Ovary (tissue), 9 donors: ENCODE measurements around the gene ADGRD1. TPM values are rescaled to one million over a fixed set of nuclear protein-coding genes. Genes with fewer than 3 reads are reported as not detected.

Experiments
- DNase-seq, 5 donors: peaks; one replicate each; pipeline ENCODE4 v3.0.0-alpha.2; 2019 to 2020
- H3K27ac ChIP-seq, 2 donors: fragments of 200-600 bp; one replicate each; pipeline versions ENCODE4 v1.5.1 to v1.8.0; 2019 to 2022
- H3K27me3 ChIP-seq: fragments of 200-600 bp; one replicate; pipeline ENCODE4 v1.8.0; 2022
- H3K36me3 ChIP-seq: fragments of 200-600 bp; sonication (generic); one replicate; pipeline ENCODE4 v1.5.1; 2019
- H3K4me1 ChIP-seq: one replicate; pipeline ENCODE4 v1.8.1; 2013; ENCODE audit warnings: mild to moderate bottlenecking, moderate library complexity; ENCODE audit not compliant: insufficient read depth
- H3K4me3 ChIP-seq: fragments of 200-600 bp; sonication (generic); one replicate; pipeline ENCODE4 v1.5.1; 2017
- H3K9me3 ChIP-seq, 2 donors: fragments of 200-600 bp in 1 of 2; sonication (generic) in 1 of 2; one replicate each; pipeline versions ENCODE4 v1.5.1 to v1.8.1; 2013 to 2019; ENCODE audit warnings: mild to moderate bottlenecking in 1 of 2, moderate library complexity in 1 of 2
- CTCF ChIP-seq, 3 donors: fragments of 450-650 bp in 2 of 3; fragments of 200-600 bp in 1 of 3; IDR thresholded peaks; one replicate each; pipeline versions ENCODE4 v1.5.1 to v1.8.0; 2016 to 2022; ENCODE audit warnings: antibody characterized with exemption in 3 of 3, mild to moderate bottlenecking in 1 of 3
- EP300 ChIP-seq: sonication (generic); formaldehyde crosslinking; IDR thresholded peaks from one replicate; pipeline ENCODE4 v1.6.1; 2017; ENCODE audit warnings: antibody characterized with exemption
- POLR2A ChIP-seq: fragments of 450-650 bp; IDR thresholded peaks from one replicate; pipeline ENCODE4 v1.6.1; 2017; ENCODE audit warnings: antibody characterized with exemption, mild to moderate bottlenecking, moderate library complexity
- WGBS, 3 donors: extraction: QIAGEN DNeasy Blood & Tissue Kit in 1 of 3; methylation state at CpG; one replicate each; pipeline versions ENCODE4 v1.1.5 to v1.1.7; 2013 to 2017; 5-methylcytosine and 5-hydroxymethylcytosine counted together
- intact Hi-C, 4 donors: fragments of 100-400 bp; cut with DNase I; formaldehyde crosslinking; loops; one replicate each; pipeline versions ENCODE4 v1.11.0 to v1.15.1; 2022 to 2023
- polyA plus RNA-seq, 2 donors: library from polyadenylated mRNA; stranded (reverse); fragments of 200-250 nt in 1 of 2; fragments of 350-450 nt in 1 of 2; fragmentation: Illumina TruSeq in 1 of 2; extraction: RNeasy Lipid Tissue Mini Kit (QIAGEN cat#74804) in 1 of 2; gene quantifications; one replicate each; pipeline ENCODE4 v1.2.3, GENCODE V29; 2013 to 2014
- total RNA-seq, 7 donors: library from RNA; depleted of rRNA in 2 of 7; stranded (reverse); fragments of >200 nt in 2 of 7; fragmentation: NEBNext Ultra II Directional in 3 of 7; extraction: Animal tissue kit (Norgen Biotek cat#: 25700) in 3 of 7; gene quantifications; one replicate each; pipeline versions ENCODE4 v1.1.0 to v1.2.4, GENCODE V29; 2016 to 2023
- donor health status: DM: no; HTN: no; CAD: no; lungs with moderate emphysema.
- donor health status: DM: no; HTN: no; CAD: no.
- donor health status: Bipolar disorder and iron deficiency.
- donor health status: DM: yes; HTN: yes; CAD: no.
- donor health status: DM: no; HTN: no; CAD: no.
- donor health status: DM: yes; HTN: yes; CAD: no.

Gene ADGRD1
- total and polyA plus RNA-seq, 9 donors, result 7.6 to 75.3 (median 25.9) TPM

GRCh38 chr12:131035245-131035681, 81.6 kb downstream of the ADGRD1 start:
- Histone ChIP-seq H3K27ac (no peak overlapping the region), H3K36me3 (no peaks in the 10 kb centered on the region), H3K4me3 (no peak overlapping the region), H3K27me3 (no peaks in the 10 kb centered on the region), H3K4me1 (no peaks in the 10 kb centered on the region), H3K9me3 (no peaks in the 10 kb centered on the region)
- no peak for DNase-seq
- intact Hi-C loops, result no loop called here
- TF ChIP-seq CTCF (IDR thresholded peaks at IDR 0.05), result no peak
- 89 to 91% (median 90%) methylated on average over 18 of the region's 18 CpGs for WGBS, 3 donors

GRCh38 chr12:131038159-131038558, 84.5 kb downstream of the ADGRD1 start:
- intact Hi-C loops, result no loop called here
- H3K27me3 ChIP-seq, result no peaks in the 10 kb centered on the region
- TF ChIP-seq CTCF (IDR thresholded peaks at IDR 0.05) (no peak), POLR2A (no peak), EP300 (no peak)
- WGBS, 3 donors, result 92 to 95% (median 93%) methylated on average over 11 of the region's 11 CpGs
- no peaks in the 10 kb centered on the region for H3K9me3 ChIP-seq
- no peak overlapping the region for H3K4me3 ChIP-seq
- H3K36me3 ChIP-seq, result no peaks in the 10 kb centered on the region
- H3K27ac ChIP-seq, result no peak overlapping the region
- no peaks in the 10 kb centered on the region for H3K4me1 ChIP-seq
- no peak for DNase-seq

DNA sequence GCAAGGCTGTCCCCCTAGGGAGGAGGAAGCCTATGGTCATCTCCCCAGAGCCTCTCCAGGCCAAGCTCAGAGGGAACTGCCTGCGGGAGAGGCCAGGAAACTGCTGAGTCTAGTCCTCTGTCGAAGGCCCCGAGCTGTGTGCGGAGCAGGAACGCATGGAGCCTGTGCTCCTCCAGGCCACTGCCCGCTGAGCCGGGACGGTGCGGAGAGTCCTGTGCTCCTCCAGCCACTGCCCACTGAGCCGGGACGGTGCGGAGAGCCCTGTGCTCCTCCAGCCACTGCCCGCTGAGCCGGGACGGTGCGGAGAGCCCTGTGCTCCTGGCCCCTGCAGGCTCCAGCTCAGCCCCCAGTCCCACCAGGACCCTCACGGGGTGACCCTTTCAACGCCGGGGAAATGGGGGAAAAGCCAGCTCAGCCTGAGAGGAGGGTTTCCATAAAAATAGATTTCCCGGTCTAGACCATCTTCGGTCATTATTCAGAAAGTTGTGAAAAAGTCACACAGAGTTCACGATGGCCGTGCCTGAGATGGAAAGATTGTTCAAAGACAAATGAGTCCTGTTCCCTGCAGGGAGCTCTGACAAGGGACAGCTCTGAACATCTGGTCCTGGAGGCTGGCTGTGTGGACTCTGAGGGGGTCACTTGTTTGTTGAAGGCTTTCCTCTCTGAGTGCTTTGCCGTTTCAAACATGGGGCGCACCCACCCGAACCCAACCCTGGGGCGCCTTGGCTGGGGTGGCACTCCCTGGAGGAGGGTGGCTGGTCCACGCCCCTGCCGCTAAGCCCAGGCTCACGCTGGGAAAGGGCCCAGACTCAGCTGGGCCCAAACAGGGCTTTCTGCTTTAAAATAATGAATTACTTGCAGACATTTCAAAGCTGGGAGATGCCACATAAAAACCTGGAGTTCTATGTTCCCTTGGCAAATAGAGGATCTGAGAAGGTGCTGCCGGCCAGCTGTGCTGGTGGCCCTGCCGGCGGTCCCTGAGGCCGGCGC, 85.5 kb downstream of the ADGRD1 start:
- DNase-seq, result no peak
- WGBS, 3 donors, result 91 to 93% (median 92%) methylated on average over 33 to 35 of the region's 35 CpGs
- intact Hi-C loops, result no loop called here
- no peak overlapping the region for H3K4me3 ChIP-seq
- H3K36me3 ChIP-seq, result no peaks in the 10 kb centered on the region
- no peaks in the 10 kb centered on the region for H3K9me3 ChIP-seq
- no peaks in the 10 kb centered on the region for H3K4me1 ChIP-seq
- no peak overlapping the region for H3K27ac ChIP-seq
- TF ChIP-seq EP300 (no peak), POLR2A (no peak), CTCF (IDR thresholded peaks at IDR 0.05) (no peak)
- H3K27me3 ChIP-seq, result no peaks in the 10 kb centered on the region

GRCh38 chr12:131040491-131040890, 86.8 kb downstream of the ADGRD1 start:
- H3K9me3 ChIP-seq, result no peaks in the 10 kb centered on the region
- no peaks in the 10 kb centered on the region for H3K4me1 ChIP-seq
- no peaks in the 10 kb centered on the region for H3K36me3 ChIP-seq
- no peak for DNase-seq
- no peak for TF ChIP-seq EP300
- intact Hi-C loops, result no loop called here
- no peak overlapping the region for H3K27ac ChIP-seq
- 83 to 91% (median 90%) methylated on average over 11 of the region's 11 CpGs for WGBS, 3 donors
- H3K27me3 ChIP-seq, result no peaks in the 10 kb centered on the region
- H3K4me3 ChIP-seq, result no peak overlapping the region
